Retina (tissue), 1 donor: ENCODE results near the gene CRACR2B.

Source experiments
- DNase-seq: peaks from one replicate; pipeline ENCODE4 v3.0.0-alpha.2; 2016

Gene CRACR2B

DNA sequence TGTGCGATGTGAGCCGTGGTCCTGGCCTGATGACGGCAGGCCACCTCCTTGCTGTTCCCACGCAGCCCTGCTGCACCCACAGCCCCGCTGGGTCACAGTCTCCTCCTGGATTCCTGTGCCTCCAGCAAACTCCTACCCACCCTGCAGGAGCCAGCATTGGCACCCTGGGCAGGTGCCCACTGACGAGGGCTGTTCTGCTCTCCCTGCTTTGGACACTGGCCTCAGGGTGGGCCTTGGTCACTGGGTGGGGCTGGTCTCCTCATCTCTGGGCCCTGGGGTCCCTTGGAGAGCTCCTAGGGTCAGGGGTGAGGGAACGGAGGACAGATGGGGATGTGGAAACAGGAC lies 27.6 kb downstream of the CRACR2B start:
- no peak for DNase-seq

DNA sequence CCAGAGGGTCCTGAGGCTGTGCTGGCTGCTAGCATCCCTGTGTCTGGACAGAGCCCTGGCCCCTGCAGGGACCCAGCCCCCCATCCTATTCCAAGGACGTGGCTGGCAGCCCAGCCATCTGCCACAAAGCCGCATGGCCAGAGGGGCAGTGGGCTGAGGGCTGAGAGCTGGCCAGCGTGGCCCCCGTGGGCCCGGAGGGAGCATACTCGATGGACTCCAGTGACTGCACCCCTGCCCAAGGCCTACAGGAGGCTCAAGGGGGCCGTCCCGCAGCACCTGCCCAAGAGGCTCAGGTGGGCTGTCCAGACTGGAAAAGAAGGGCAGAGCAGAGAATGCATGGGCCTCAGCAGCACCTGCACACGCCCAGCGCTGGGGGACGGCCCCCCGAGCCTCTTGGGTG lies 28.1 kb downstream of the CRACR2B start:
- no peak for DNase-seq

DNA sequence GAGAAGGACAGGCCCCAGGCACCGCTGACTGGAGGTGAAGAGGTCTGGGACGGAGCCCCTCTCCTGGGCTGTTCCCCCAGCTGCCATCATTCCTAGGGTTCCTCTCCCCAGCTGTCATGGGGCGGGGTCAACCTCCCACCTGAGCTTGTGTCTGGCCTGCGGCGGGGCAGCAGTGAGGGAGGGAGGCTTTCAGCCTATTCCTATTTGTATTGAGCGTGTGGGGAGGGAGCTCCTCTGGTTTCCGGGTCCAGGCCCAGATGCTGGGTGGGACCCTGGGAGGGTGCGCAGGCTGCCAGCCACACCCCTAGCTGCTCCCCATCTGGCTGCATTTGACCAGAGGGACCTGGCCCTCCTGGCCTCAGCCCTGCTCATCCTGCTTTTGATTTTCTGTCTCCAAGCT lies 28.7 kb downstream of the CRACR2B start:
- no peak for DNase-seq

DNA sequence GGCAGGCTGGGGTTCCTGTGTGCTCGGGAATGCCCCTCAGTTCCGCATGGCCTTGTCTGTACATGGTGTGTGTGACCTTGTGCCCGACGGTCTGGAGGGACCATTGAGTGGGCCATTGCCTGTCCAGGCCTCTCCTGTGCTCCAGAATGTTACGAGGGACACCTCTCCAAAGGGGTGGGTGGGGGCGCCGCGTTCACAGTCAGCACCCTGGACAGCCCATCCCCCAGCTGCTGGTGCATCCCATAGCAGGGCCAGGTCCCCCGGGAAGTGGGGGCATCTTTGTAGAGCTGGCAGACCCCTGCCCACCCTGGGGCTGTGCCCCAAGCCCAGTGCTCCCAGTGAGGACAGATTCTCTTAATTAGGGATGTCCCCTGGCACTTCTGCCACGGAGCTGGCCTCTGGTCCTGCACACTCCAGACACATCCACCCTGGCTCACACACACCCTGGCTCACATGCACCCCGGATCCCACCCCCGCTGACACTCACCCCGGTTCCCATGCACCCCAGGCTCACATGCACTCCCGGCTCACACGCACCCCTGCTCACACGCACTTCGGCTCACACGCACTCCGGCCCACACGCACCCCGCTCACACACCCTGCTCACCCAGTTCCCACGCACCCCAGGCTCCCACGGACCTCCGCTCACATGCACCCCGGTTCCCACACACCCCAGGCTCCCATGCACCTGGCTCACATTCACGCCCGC lies 30.5 kb downstream of the CRACR2B start:
- no peak for DNase-seq

DNA sequence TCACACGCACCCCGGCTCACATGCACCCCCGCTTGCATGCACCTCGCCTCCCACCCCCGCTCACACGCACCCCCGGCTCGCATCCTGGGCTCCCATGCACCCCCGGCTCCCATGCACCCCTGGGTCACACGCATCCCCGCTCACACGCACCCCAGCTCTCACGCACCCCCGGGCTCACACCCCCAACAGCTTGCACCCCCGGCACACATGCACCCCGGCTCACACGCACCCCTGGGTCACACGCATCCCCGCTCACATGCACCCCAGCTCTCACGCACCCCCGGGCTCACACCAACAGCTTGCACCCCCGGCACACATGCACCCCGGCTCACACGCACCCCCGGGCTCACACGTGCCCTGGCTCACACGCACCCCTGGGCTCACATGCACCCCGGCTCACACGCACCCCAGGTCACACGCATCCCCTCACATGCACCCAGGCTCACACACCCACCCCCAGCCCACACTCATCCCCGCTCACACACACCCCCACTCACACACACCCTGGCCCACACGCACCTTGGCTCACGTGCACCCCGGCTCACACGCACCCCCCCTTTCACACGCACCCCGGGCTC lies 31.1 kb downstream of the CRACR2B start:
- no peak for DNase-seq

DNA sequence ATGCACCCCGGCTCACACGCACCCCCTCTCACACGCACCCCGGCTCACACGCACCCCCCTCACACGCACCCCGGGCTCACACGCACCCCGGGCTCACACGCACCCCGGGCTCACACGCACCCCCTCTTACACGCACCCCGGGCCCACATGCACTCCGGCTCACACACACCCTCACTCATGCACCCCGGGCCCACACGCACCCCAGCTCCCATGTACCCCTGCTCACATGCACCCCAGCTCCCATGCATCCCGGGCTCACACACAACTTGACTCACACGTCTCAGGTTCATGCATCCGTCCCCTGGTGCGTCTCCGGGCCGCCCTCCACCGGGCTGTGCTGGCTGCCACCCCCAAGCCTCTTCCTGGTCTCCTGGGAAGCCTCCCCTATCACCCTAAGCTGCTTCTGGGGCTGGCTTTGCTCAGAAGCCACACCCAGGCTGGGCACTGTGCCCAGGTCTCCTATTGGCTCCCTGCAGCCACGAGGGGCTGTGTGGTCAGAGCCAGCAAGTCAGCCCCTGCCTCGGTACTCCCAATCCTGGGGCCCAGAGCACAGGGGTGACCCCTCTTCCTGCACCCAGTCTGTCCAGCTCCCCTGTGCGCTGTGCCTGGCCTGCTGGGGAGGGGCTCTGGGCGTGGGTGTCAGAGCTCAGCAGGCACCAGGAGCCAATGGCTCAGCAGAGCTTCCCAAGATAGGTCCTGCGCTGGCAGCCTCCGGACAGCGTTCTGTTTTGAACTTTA lies 31.8 kb downstream of the CRACR2B start:
- DNase-seq: peak; percentile 31

DNA sequence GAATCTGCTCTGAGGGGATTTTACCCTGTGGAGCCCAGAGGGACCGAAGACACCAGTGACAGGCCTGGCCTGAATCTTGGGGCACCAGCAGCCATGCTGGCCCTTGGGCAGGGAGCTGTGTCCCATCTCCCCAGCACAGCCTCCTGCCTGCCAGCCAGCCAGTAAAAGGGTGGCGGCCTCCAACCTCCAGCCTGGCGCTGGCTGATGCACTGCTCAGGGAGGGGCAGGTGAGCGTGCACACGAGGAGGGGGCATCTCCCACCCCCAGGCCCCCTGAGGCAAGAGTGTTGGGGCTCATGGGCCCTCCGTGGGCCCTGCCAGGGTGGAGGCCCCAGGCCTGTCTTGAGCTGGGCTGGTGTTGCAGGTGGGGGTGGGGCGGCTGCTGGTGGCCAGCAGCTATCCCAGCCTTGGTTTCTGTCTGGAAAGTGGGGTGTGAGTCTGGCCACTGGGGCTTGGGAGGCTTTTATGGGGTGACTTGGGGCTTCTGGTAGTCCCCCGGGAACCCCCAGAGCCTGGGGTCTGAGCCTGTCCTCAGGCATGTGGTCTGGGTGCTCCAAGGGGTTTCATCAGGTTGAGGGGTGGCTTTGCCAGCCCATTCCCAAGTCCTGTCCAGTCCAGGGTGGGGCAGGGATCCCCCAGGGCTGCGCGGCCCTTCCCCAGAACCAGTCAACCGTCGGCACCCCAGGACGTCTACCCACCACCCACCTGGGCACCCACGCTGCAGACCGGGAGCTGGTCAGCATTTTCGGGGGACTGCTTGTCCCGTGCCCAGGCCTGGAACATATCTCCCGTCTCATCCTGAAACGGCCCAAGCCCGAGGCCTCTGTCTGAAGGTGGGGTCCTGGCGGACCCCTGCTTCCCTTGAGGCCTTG lies 32.8 kb downstream of the CRACR2B start:
- no peak for DNase-seq

DNA sequence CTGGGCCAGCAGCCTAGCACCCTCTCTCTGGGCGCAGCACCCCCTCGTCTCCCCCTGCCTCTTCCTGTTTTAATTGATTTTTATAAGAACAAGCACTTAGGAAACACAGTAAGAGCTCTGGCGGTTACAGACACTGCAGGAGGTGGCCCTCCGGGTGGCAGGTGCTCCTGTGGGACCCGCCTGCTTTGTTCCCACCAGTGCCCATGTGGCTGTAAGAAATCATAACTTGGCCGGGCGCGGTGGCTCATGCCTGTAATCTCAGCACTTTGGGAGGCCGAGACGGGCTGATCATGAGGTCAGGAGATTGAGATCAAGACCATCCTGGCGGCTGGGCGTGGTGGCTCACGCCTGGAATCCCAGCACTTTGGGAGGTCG lies 33.4 kb downstream of the CRACR2B start:
- DNase-seq: no peak

DNA sequence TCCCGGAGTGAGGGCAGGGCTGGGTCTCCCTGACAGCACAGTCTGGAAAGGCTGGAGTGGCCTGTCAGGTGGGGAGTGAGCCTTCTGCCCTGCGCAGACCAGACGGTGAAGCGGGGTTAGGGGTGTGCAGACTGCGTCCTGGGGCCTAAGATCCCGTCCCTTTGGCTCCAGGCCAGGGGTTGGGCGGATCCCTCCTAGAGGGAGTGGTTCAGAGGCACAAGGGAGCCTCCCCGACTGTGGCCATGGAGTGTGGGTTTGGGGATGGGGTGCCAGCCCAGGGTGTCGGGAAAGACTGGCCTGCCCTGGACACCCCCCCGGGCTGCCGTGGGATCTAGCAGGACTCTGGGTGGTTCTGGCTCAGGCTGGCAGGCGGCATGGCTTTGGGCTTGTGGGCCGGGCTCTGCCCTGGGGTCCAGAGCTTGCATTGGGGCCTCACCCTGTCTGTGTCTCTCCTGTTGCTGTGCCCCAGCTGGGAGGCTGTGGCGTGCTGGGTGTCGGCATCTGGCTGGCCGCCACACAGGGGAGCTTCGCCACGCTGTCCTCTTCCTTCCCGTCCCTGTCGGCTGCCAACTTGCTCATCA lies 34.5 kb downstream of the CRACR2B start:
- peak; percentile 57 for DNase-seq

DNA sequence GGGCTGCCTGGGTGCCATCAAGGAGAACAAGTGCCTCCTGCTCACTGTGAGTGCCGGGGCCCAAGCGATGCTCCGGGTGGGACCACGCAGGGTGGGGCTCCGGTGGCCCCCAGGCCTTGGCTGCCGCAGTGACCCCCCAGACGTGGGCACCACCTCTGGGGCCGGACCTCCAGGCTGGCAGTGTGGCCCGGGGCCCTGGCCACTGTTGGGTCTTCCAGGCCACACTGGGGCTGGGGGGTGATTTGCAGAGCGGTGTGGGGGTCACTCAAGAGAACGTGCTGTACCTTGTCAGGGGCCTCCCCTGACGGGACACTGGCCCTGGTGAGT lies 34.9 kb downstream of the CRACR2B start:
- DNase-seq: peak; percentile 56

DNA sequence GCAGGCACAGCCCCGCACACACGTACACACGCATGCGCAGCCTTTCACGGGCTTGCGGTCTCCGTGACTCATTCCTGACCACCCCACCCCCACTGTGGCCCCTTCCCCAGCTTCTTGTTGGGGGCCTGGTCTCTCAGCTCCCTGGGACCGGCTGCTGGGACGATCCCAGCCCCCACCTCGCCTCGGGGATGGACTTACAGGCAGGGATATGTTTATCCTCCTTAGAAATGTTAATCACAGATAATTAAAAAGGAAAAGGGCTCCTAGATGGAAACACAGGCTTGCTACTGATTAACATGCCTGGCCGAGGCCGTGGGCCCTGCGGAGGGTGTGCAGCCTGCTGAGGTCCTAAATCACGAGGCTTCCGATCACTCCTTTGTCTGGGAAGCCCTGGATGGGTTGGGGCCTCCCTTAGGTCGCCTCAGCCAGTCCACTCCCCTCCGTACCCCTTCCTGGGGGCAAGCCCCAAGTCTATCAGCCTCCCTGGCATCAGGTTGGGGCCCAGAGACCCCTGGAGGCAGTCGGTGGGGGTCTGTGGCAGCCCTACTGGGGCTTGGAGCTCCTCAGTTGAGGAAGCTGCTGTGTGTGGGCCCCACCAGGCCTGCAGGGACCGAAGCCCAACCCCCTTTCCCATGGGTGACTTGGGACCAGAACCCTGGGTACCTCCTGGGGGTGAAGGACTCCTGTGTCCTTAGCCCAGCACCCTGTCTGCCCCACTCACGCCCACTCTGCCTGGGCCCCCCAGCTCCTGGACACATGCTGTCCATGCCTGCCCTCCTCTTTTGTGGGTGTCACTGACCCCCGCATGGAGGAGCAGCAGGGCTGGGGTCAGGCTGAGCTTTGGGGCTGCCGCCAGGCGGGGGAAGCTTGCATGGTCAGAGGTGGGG lies 35.5 kb downstream of the CRACR2B start:
- peak; percentile 63 for DNase-seq

DNA sequence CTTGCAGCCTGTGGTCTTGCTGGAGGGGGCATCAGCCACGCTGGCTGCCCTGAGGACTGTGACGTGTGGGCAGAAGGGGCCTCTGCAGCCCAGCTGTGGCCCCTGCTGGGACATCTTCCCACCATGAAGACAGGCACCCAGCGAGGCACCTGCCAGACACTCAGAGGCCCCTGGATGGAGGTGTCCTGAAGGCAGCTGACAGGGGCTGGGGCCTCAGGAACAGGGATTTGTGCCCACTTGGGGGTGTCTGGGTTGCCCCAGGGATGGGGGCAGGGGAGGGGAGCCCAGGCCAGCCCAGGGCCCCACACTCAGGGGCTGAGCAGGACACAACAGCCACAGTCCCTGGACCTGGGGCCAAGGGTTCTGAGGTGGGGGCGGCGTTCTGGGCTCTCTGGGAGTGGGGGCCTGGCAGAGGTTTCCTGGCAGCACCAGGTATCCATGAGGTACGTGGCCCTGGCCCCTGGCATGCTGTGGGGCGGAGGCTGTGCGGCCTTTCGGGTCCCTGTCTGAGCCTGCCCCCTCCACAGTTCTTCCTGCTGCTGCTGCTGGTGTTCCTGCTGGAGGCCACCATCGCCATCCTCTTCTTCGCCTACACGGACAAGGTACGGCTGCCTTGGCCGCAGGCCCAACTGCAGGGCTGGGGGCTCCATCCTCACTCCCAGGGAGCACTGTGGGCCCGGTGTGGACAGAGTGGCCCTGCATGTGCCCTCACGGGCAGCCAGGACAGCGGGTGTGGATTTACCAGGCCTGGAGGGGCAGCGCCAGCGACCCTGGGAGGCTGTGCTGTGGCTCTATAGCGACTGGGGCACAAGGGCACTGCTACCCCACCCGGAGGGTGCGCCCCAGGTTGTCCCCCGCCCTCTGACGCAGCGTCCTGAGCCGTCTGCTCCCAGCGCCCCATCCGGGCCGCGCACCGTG lies 36.5 kb downstream of the CRACR2B start:
- no peak for DNase-seq

DNA sequence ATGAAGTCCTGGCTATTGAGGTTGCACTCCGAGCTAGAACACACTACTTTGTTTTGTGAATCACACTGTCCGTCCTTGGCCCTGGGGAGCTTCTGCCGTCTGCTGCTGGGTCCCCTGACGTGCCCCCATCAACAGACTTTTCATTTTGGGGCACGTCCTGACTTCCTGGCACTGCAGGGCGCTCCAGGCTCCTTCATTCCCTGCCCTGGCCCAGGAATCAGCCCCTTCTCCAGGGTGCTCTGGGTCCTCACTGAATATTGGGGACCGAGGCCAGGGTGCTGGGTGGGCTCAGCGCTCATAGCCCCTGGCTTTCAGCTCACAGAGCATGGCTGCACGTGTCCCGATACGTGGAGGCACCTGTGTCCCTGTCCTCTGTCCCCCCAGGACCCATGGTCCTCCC lies 37.2 kb downstream of the CRACR2B start:
- no peak for DNase-seq

DNA sequence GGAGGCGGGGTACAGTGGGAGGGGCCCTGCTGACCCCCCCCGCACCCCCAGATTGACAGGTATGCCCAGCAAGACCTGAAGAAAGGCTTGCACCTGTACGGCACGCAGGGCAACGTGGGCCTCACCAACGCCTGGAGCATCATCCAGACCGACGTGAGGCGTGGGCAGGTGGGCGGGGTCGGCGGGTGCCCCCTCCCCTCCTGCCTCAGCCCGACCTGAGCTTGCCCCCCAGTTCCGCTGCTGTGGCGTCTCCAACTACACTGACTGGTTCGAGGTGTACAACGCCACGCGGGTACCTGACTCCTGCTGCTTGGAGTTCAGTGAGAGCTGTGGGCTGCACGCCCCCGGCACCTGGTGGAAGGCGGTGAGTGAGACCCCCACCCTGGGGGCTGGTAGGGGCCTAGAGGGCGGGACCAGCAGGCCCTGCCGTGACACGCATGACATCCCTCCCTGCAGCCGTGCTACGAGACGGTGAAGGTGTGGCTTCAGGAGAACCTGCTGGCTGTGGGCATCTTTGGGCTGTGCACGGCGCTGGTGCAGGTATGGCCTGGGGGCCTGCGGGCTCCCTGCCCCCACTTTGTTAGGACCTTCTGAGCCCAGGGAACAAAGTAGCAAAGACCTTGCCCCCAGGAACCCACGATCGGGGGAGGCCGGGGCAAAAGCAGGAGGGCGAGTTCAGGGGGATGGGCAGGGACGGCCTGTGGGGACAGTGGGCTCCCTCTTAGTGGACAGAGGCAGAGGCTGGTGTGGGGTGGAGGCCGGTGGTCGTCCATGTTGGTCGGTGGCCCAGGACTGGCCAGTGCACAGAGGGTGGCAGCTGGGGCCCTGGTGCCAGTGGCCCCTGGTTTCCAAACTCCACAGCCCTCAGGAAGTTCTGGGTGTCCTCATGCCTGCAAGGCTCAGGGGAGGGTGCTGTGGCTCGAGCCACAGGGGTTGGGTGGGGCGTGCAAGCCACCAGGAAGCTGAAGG lies 38.0 kb downstream of the CRACR2B start:
- DNase-seq: no peak

DNA sequence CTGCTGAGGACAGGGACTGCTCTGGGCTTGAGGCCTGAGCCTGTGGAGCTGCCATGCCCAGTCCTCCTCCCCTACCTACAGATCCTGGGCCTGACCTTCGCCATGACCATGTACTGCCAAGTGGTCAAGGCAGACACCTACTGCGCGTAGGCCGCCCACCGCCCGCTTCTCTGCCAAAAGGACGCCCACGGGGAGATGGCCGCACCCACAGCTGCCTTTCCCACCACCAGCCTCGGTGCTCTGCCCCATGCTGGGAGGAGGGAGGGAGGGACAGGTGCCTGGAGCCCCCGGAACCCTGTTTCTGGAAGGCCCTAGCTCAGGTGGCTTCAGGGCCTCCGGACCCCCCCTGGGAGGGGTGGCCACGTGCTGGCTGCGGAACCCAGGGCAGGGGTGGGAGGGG lies 38.8 kb downstream of the CRACR2B start:
- no peak for DNase-seq

DNA sequence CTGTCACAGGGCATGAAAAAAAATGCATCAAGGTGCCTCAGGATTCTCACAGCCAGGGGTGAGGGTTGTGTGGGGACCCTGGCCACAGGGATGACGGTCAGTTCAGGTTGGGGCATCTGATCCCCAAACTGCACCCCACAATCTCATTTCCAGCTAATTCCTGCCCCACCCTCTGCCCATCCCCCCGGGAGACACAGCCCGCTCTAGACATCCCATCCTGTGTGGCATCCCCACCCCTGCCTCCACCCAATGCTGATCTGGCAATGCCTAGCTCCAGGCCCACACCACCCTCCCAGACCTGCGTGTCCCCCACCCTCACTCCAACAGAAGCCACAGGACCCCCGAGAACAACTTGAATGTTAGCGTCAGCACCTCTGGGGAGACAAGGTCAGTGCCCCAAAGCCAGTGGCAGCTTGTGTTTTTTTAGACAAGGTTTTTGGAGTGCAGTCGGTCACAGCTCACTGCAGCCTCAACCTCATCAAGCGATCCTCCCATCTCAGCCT lies 40.2 kb downstream of the CRACR2B start:
- no peak for DNase-seq

DNA sequence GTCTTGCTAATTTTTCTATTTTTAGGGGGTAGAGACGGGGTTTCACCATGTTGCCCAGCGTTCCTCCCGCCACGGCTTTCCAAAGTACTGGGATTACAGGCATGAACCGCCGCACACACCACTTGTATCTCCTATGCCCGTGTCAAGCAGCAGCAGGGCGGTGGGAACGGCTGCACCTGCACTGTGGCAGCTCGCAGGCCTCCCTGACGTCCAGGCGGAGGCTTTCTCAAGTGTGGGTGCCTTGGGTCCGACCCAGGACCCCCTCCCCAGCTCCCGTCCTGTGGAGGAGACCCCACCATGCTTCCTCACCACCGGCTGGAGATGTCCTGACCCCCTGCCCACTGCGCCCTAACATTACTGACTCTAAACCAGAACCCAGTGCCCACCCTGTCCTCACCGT lies 40.7 kb downstream of the CRACR2B start:
- DNase-seq: no peak

DNA sequence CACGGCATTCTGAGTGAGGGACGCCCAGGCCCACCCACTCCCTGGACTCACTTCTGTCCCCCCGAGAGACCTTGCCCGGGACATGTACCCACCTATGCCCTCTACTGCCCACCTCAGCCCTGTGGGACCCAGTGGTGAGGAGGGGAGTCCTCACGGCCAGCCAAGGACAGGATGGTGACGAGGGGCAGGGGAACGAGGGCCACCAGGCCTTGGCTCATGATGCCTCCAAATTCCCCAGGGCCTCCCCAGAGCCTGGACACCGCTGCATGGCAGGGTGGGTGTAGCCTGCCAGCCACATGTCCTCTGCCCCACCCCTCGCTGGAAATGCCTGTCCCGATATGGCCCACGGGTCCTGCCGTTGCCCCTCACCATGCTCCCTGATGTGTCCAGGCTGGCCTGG lies 41.1 kb downstream of the CRACR2B start:
- no peak for DNase-seq

DNA sequence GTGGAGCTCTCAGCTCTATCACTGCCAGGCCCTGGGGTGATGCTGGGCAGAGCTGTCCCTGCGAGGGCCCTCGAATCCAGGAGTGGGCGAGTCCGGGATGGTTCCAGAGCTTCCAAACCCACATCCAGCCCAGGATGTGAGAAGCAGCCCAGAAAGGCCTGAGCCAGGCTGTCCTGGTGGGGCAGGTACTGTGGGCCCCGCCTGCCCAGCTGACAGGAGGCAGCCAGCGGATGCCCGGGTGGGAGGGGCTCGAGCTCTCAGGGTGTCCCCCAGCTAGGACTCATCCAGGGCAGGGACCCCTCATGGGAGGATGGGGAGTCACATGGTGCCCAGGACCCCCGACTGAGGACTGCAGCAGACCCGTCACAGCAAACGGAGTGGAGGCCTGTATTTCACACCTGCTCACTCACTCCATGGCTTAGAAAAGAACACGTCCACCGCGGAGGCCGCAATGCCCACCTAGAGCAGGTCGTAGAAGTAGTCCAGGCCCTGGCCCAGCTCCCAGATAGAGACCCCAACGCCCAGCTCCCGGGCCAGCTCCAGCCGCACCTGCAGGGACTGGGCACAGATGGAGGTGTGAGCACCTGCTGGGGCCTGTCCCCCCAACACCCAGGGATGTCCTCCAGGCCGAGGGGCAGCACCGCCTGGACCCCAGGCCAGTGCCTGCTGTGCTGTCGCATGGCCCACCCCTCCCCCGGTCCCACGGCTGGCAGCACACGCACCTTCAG lies 41.8 kb downstream of the CRACR2B start:
- DNase-seq: peak; percentile 48
